Measurements from ENCODE around the gene GAD1.

GAD1 gene

GRCh38 chr2:170829036-170829435, 12.3 kb downstream of the GAD1 start:
- in situ Hi-C loops (cut with HindIII; ENCODE audit: low pct_ligation_motif_present, low pct_unique_long_range_greater_than_20kb, low sequenced_read_pairs) = no loop called here
- DNase-seq = no peak

GRCh38 chr2:170830166-170830565, 13.5 kb downstream of the GAD1 start:
- in situ Hi-C loops (cut with HindIII; ENCODE audit: low pct_ligation_motif_present, low pct_unique_long_range_greater_than_20kb, low sequenced_read_pairs) = no loop called here
- no peak for DNase-seq

GRCh38 chr2:170831115-170831514, 14.4 kb downstream of the GAD1 start:
- in situ Hi-C loops (cut with HindIII; ENCODE audit: low pct_ligation_motif_present, low pct_unique_long_range_greater_than_20kb, low sequenced_read_pairs) = no loop called here
- no peak for DNase-seq

- in situ Hi-C loops (cut with HindIII; ENCODE audit: low pct_ligation_motif_present, low pct_unique_long_range_greater_than_20kb, low sequenced_read_pairs) = no loop called here
- no peak for DNase-seq
Measured at GRCh38 chr2:170836027-170836426, 19.3 kb downstream of the GAD1 start.

- in situ Hi-C loops (cut with HindIII; ENCODE audit: low pct_ligation_motif_present, low pct_unique_long_range_greater_than_20kb, low sequenced_read_pairs) = no loop called here
- DNase-seq = no peak
Measured at GRCh38 chr2:170840717-170841210, 24.1 kb downstream of the GAD1 start.

GRCh38 chr2:170842785-170843184, 26.1 kb downstream of the GAD1 start:
- in situ Hi-C loops (cut with HindIII; ENCODE audit: low pct_ligation_motif_present, low pct_unique_long_range_greater_than_20kb, low sequenced_read_pairs) = no loop called here
- no peak for DNase-seq

GRCh38 chr2:170843656-170844055, 27.0 kb downstream of the GAD1 start:
- peak; percentile 69 for DNase-seq
- in situ Hi-C loops (cut with HindIII; ENCODE audit: low pct_ligation_motif_present, low pct_unique_long_range_greater_than_20kb, low sequenced_read_pairs) = no loop called here

- peak; percentile 21 for DNase-seq
- in situ Hi-C loops (cut with HindIII; ENCODE audit: low pct_ligation_motif_present, low pct_unique_long_range_greater_than_20kb, low sequenced_read_pairs) = no loop called here
Measured at GRCh38 chr2:170845343-170845742, 28.7 kb downstream of the GAD1 start.

GRCh38 chr2:170846314-170846713, 29.6 kb downstream of the GAD1 start:
- in situ Hi-C loops (cut with HindIII; ENCODE audit: low pct_ligation_motif_present, low pct_unique_long_range_greater_than_20kb, low sequenced_read_pairs) = no loop called here
- DNase-seq = no peak

GRCh38 chr2:170847716-170848115, 31.0 kb downstream of the GAD1 start:
- in situ Hi-C loops (cut with HindIII; ENCODE audit: low pct_ligation_motif_present, low pct_unique_long_range_greater_than_20kb, low sequenced_read_pairs) = no loop called here
- DNase-seq = no peak

GRCh38 chr2:170848587-170848986, 31.9 kb downstream of the GAD1 start:
- peak; percentile 72 for DNase-seq
- in situ Hi-C loops (cut with HindIII; ENCODE audit: low pct_ligation_motif_present, low pct_unique_long_range_greater_than_20kb, low sequenced_read_pairs) = no loop called here

GRCh38 chr2:170850251-170850650, 33.6 kb downstream of the GAD1 start:
- no peak for DNase-seq
- in situ Hi-C loops (cut with HindIII; ENCODE audit: low pct_ligation_motif_present, low pct_unique_long_range_greater_than_20kb, low sequenced_read_pairs) = no loop called here

- DNase-seq = no peak
- in situ Hi-C loops (cut with HindIII; ENCODE audit: low pct_ligation_motif_present, low pct_unique_long_range_greater_than_20kb, low sequenced_read_pairs) = no loop called here
Measured at GRCh38 chr2:170851635-170852034, 34.9 kb downstream of the GAD1 start.

- DNase-seq = no peak
- in situ Hi-C loops (cut with HindIII; ENCODE audit: low pct_ligation_motif_present, low pct_unique_long_range_greater_than_20kb, low sequenced_read_pairs) = no loop called here
Measured at GRCh38 chr2:170856066-170856465, 39.4 kb downstream of the GAD1 start.

- in situ Hi-C loops (cut with HindIII; ENCODE audit: low pct_ligation_motif_present, low pct_unique_long_range_greater_than_20kb, low sequenced_read_pairs) = no loop called here
- no peak for DNase-seq
Measured at GRCh38 chr2:170862286-170862902, 45.7 kb downstream of the GAD1 start.

GRCh38 chr2:170863087-170863486, 46.4 kb downstream of the GAD1 start:
- DNase-seq = no peak
- in situ Hi-C loops (cut with HindIII; ENCODE audit: low pct_ligation_motif_present, low pct_unique_long_range_greater_than_20kb, low sequenced_read_pairs) = no loop called here

GRCh38 chr2:170869036-170869435, 52.3 kb downstream of the GAD1 start:
- no peak for DNase-seq
- in situ Hi-C loops (cut with HindIII; ENCODE audit: low pct_ligation_motif_present, low pct_unique_long_range_greater_than_20kb, low sequenced_read_pairs) = no loop called here

GRCh38 chr2:170869461-170869860, 52.8 kb downstream of the GAD1 start:
- no peak for DNase-seq
- in situ Hi-C loops (cut with HindIII; ENCODE audit: low pct_ligation_motif_present, low pct_unique_long_range_greater_than_20kb, low sequenced_read_pairs) = no loop called here

GRCh38 chr2:170873035-170873692, 56.5 kb downstream of the GAD1 start:
- peak; percentile 81 for DNase-seq
- in situ Hi-C loops (cut with HindIII; ENCODE audit: low pct_ligation_motif_present, low pct_unique_long_range_greater_than_20kb, low sequenced_read_pairs) = no loop called here

GRCh38 chr2:170878066-170878465, 61.4 kb downstream of the GAD1 start:
- in situ Hi-C loops (cut with HindIII; ENCODE audit: low pct_ligation_motif_present, low pct_unique_long_range_greater_than_20kb, low sequenced_read_pairs) = no loop called here
- no peak for DNase-seq
